ENCODE data around the gene PHTF1. TPM values are rescaled to one million over a fixed set of nuclear protein-coding genes. Genes with fewer than 3 reads are reported as not detected.

The PHTF1 gene
- polyA plus RNA-seq, 1 experiment = 7.4 TPM

DNA sequence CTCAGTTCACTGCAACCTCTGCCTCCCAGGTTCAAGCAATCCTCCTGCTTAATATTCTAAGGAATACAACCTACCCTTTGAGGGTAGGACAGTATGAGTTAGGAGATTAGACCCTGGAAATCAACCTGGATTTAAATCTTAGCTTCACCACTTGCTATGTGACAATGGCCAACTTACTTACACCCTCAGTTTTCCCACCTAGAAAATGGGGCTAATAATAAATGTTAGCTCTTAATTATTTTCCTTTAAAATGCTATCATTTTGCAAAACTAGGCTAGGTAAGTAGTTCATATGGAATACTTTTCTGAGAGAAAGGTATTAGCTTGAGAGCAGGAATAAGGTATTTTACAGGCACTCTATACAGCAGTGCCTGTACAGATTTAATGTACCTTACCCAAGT lies 110.8 kb downstream of the PHTF1 start:
- TF ChIP-seq, protein P1, sequence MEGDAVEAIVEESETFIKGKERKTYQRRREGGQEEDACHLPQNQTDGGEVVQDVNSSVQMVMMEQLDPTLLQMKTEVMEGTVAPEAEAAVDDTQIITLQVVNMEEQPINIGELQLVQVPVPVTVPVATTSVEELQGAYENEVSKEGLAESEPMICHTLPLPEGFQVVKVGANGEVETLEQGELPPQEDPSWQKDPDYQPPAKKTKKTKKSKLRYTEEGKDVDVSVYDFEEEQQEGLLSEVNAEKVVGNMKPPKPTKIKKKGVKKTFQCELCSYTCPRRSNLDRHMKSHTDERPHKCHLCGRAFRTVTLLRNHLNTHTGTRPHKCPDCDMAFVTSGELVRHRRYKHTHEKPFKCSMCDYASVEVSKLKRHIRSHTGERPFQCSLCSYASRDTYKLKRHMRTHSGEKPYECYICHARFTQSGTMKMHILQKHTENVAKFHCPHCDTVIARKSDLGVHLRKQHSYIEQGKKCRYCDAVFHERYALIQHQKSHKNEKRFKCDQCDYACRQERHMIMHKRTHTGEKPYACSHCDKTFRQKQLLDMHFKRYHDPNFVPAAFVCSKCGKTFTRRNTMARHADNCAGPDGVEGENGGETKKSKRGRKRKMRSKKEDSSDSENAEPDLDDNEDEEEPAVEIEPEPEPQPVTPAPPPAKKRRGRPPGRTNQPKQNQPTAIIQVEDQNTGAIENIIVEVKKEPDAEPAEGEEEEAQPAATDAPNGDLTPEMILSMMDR (IDR thresholded peaks at IDR 0.05; ENCODE audit: insufficient read depth, low read depth, low read length) = no peak
- Histone ChIP-seq H3K36me3 (ENCODE audit: control insufficient read depth, insufficient read depth, low read length) (no peaks in the 10 kb centered on the region), H3K4me3 (ENCODE audit: low read depth, low read length) (no peak overlapping the region), H3K27me3 (ENCODE audit: control insufficient read depth, insufficient read depth, low read length) (no peaks in the 10 kb centered on the region)
- POLR2A ChIA-PET = no interaction called here
- no peak for DNase-seq (ENCODE audit: low read depth)
- CTCF ChIA-PET = no interaction called here

DNA sequence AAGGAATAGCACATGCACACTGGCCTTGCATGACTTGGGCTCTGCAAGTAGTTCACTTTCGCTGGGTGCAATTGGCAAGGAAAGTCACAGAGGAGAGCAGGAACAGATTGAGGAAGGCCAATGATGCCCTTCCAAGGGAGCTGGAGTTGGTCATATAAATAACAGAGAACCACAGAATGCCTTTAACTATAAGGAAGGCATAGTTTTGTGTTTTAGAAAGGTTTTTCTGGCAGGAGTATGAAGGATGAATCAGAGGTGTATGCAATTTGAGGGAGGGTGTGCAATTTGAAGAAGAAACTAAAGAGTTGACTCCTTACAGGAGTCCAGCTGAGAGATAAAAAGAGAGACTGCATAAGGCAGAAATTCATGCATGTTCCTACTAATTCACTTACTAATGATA lies 112.1 kb downstream of the PHTF1 start:
- CTCF ChIA-PET = no interaction called here
- POLR2A ChIA-PET = no interaction called here
- H3K27me3 ChIP-seq (ENCODE audit: control insufficient read depth, insufficient read depth, low read length) = no peaks in the 10 kb centered on the region
- no peak overlapping the region for H3K4me3 ChIP-seq (ENCODE audit: low read depth, low read length)
- TF ChIP-seq, protein P1 (IDR thresholded peaks at IDR 0.05; ENCODE audit: insufficient read depth, low read depth, low read length) = no peak
- no peaks in the 10 kb centered on the region for H3K36me3 ChIP-seq (ENCODE audit: control insufficient read depth, insufficient read depth, low read length)
- peak; percentile 9 for DNase-seq (ENCODE audit: low read depth)

Other genes with a start within 250 kb of the PHTF1 start
- gene RSBN1, start 53.0 kb upstream of the PHTF1 start, polyA plus RNA-seq (2011; rRNA removed) = 4.0 and 11.0 TPM in 2 replicates
- gene PTPN22, start 112.2 kb upstream of the PHTF1 start, polyA plus RNA-seq (2011; rRNA removed) = 0.02 and 0.06 TPM in 2 replicates
- 0.02 and 0.06 TPM in 2 replicates for gene BCL2L15, start 128.1 kb upstream of the PHTF1 start, polyA plus RNA-seq (2011; rRNA removed)
- 9.5 and 13.2 TPM in 2 replicates for gene AP4B1, start 145.3 kb upstream of the PHTF1 start, polyA plus RNA-seq (2011; rRNA removed)
- gene DCLRE1B, start 145.8 kb upstream of the PHTF1 start, polyA plus RNA-seq (2011; rRNA removed) = 3.4 and 4.5 TPM in 2 replicates
- 27.6 and 29.7 TPM in 2 replicates for gene HIPK1, start 169.8 kb upstream of the PHTF1 start, polyA plus RNA-seq (2011; rRNA removed)
- gene OLFML3, start 220.0 kb upstream of the PHTF1 start, polyA plus RNA-seq (2011; rRNA removed) = 72.6 and 76.8 TPM in 2 replicates

All from BJ (cell line).